Activated CD4-positive, alpha-beta T cell treated with anti-CD3 and anti-CD28 coated beads, Interleukin-2, amount 50 U/mL, for 48 hours (primary cell): ENCODE results near the gene CTRB1.
"Not testable (repeated sequence)": the region's sequence is repeated elsewhere in the genome, so short reads cannot be mapped to it uniquely, and the experiment has no call there.

Source experiments
- DNase-seq, 2 experiments: peaks; one replicate each; pipeline ENCODE4 v3.0.0-alpha.2; 2020

CTRB1 gene

DNA sequence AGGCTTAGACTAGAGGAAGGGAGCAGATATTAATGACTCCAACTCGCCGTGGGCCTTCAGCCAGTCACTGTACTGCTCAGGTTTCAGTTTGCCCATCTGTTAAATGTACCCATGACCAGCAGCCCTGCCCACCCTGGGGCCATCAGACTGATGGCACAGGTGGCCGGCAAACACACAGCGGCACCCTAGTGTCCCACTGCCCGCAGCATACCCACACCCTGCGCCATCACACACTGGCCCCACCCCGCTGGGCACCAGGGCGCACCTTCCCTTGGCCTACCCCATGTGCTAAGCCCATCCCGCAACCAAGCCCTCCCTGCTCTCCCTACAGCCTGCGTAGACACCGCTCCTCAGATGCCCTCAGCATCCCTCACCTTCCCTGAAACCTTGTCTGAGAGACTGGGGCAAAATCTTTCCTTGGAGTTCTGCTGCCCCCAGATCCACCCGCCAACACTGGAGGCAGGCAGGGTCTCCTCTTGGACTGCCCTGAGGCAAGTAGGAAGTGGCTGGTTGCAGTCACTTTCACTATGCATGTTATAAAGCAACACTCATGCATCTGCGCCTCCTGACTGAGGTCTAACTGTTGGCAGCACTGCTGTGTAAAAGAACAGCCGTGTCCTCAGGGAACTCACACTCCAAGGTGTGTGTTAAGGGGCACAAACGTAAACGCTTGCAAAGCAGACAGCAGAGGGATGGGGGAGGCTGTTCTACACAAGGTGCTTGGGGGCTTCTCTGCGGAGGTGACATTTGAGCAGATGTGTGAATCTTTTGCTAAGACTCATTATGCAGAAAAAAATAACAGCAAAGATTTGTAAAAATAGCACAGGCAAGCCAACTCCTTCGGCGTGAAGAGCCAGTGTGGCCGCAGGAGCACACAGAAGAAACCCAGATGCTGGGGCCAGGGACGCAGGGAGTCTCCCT is 39.4 kb downstream of the CTRB1 start:
- DNase-seq, result no peak

- no peak for DNase-seq
These were observed 40.0 kb downstream of the CTRB1 start for GRCh38 chr16:75258807-75259141.

- DNase-seq, result no peak
These were observed 42.2 kb downstream of the CTRB1 start for GRCh38 chr16:75260851-75261589.

- DNase-seq, result no peak
These were observed 42.8 kb downstream of the CTRB1 start for GRCh38 chr16:75261590-75262078.

GRCh38 chr16:75262104-75262799 is 43.5 kb downstream of the CTRB1 start:
- DNase-seq, result no peak

- DNase-seq, result no peak
These were observed 44.0 kb downstream of the CTRB1 start for GRCh38 chr16:75262800-75263127.

GRCh38 chr16:75263291-75263962 is 44.6 kb downstream of the CTRB1 start:
- DNase-seq, result no peak

GRCh38 chr16:75263963-75264445 is 45.2 kb downstream of the CTRB1 start:
- no peak for DNase-seq

GRCh38 chr16:75264457-75264998 is 45.7 kb downstream of the CTRB1 start:
- DNase-seq, result no peak

GRCh38 chr16:75264999-75265910 is 46.5 kb downstream of the CTRB1 start:
- no peak for DNase-seq

GRCh38 chr16:75265911-75266701 is 47.3 kb downstream of the CTRB1 start:
- DNase-seq, result peak in 1 of 2 experiments; percentile 28

DNA sequence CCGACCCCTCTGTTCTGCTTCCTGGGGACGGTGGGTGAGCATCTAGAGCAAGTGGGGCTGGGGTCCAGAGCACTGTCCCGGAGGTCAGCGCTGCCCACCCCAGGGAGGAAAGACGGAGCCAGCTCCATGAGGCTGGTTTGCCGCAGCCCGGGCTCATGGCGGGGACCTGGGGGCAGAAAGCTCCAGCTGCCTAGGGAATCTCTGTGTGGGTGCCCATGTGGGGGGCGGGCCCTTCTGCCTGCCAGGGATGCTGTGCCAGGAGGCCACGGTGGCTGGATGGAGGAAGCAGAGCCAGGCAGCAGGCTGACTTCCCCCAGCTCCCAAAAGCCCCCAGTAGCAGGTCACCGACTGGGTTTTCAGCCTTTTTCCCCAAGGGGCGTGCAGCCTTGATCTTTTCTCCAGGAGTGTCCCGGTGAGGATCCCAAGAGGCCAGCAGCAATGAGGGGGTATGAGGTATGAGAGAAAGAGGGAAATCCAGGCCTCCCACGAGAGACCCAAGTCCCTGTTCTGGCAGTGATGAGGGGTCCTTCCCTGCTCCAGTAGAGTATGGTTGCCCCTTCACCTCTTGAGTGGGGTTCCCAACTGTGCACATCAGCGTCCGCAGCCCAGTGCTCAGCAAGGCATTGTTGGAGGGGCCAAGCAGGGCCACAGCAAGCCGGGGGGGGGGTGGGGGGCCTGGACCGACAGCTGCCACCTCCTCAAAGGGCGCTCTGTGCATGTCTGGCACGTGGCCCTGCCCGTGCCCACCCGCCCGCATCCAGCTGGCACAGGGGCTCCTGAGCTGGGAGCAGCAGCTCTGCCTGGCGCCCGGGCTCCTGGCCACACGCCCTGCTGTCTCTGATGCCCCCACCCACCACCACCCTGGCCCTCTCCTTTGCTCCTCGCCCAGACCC is 48.2 kb downstream of the CTRB1 start:
- DNase-seq, result no peak

DNA sequence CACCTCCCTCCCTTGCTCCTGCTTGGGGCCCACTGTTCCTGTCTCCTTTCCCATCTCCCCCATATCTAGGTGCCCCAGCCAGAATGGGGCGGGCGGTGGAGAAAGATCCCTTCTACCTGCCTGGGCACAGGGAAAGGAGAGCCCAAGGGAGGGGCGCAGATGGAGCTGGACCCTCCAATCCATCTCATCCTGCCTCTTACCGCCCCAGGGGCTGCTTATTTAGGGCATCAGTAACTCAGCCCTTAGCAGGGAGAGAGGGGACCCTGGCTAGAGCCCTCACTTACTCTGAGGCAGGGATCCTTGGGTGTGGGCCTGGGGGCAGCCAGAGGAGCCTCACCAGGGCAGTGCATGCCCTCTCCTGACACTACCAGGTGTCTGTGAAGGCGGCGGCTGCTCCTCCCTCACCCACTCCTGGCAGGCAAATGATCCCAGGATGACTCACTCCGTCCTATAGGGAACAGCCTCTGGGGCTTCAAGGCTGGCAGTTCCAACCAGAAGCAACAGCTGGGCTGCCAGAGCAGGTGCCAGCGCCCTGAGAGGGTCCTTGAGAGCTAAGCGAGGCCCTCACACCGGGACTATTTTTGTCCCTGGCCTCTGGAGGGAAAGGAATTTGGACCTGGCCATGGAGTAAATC is 49.0 kb downstream of the CTRB1 start:
- DNase-seq, result no peak

GRCh38 chr16:75269358-75269757 is 50.6 kb downstream of the CTRB1 start:
- DNase-seq, result not testable (repeated sequence)

GRCh38 chr16:75271441-75272096 is 52.8 kb downstream of the CTRB1 start:
- no peak for DNase-seq

- DNase-seq, result no peak
These were observed 53.3 kb downstream of the CTRB1 start for GRCh38 chr16:75272097-75272551.

- DNase-seq, result not testable (repeated sequence)
These were observed 53.8 kb downstream of the CTRB1 start for GRCh38 chr16:75272629-75273028.
